ENCODE measurements around the gene FOXI3.

The FOXI3 gene

GRCh38 chr2:88452565-88452905 is at the start of gene FOXI3:
FOXI3 (minus strand) TSS chr2:88452693; CDS start chr2:88452535, 158 bp downstream.
- no peak for DNase-seq

- DNase-seq, result no peak
Observed at GRCh38 chr2:88500691-88501090, 48.2 kb upstream of the FOXI3 start.

GRCh38 chr2:88499204-88499603 is 46.7 kb upstream of the FOXI3 start:
- DNase-seq, result no peak

- DNase-seq, result no peak
Observed at GRCh38 chr2:88493481-88493880, 41.0 kb upstream of the FOXI3 start.

GRCh38 chr2:88492002-88492401 is 39.5 kb upstream of the FOXI3 start:
- no peak for DNase-seq

- DNase-seq, result no peak
Observed at GRCh38 chr2:88489181-88489580, 36.7 kb upstream of the FOXI3 start.

- no peak for DNase-seq
Observed at GRCh38 chr2:88483200-88483599, 30.7 kb upstream of the FOXI3 start.

GRCh38 chr2:88481691-88482336 is 29.3 kb upstream of the FOXI3 start:
- DNase-seq, result no peak

- DNase-seq, result no peak
Observed at GRCh38 chr2:88472811-88473210, 20.3 kb upstream of the FOXI3 start.

GRCh38 chr2:88471083-88471942 is 18.8 kb upstream of the FOXI3 start:
- no peak for DNase-seq

- DNase-seq, result no peak
Observed at GRCh38 chr2:88469202-88470114, 17.0 kb upstream of the FOXI3 start.

GRCh38 chr2:88464153-88464552 is 11.7 kb upstream of the FOXI3 start:
- DNase-seq, result no peak

- no peak for DNase-seq
Observed at GRCh38 chr2:88458633-88459032, 6.1 kb upstream of the FOXI3 start.

GRCh38 chr2:88452980-88453582 is 588 bp upstream of the FOXI3 start:
- no peak for DNase-seq

- DNase-seq, result no peak
Observed at GRCh38 chr2:88451811-88452564, 505 bp downstream of the FOXI3 start.

- no peak for DNase-seq
Observed at GRCh38 chr2:88450925-88451810, 1.3 kb downstream of the FOXI3 start.

- no peak for DNase-seq
Observed at GRCh38 chr2:88450186-88450585, 2.3 kb downstream of the FOXI3 start.

GRCh38 chr2:88448248-88448647 is 4.2 kb downstream of the FOXI3 start:
- no peak for DNase-seq

- DNase-seq, result no peak
Observed at GRCh38 chr2:88443353-88443938, 9.0 kb downstream of the FOXI3 start.

- DNase-seq, result no peak
Observed at GRCh38 chr2:88442473-88442872, 10.0 kb downstream of the FOXI3 start.

GRCh38 chr2:88442061-88442460 is 10.4 kb downstream of the FOXI3 start:
- no peak for DNase-seq

All from cortex of kidney (tissue), 1 donor.